Panc1 (cell line): ENCODE results near the gene PTPN4. TPM values are rescaled to one million over a fixed set of nuclear protein-coding genes. Genes with fewer than 3 reads are reported as not detected.

ENCODE experiments used
- ATAC-seq: fragments of 200-7000 bp; cut with Tn5 transposase; 2 replicates; pipeline ENCODE4 v1.9.1; 2020; ENCODE audit warnings: mild to moderate bottlenecking, moderate library complexity
- BruUV-seq: library from RNA; stranded (reverse); fragments of 400-500 nt; replicated peaks from 2 replicates; lab custom pipeline; 2021; lab: Mats Ljungman, UMichigan
- CTCF ChIA-PET: fragments of 300-600 bp; sonication (Branson Sonifier 250); formaldehyde crosslinking; loops from one replicate; lab custom pipeline; 2022; ENCODE audit warnings: antibody characterized with exemption; lab: Charles Lee
- POLR2A ChIA-PET: fragments of 300-600 bp; sonication (Branson Sonifier 250); formaldehyde crosslinking; loops from one replicate; lab custom pipeline; 2022; ENCODE audit warnings: antibody characterized with exemption; lab: Charles Lee
- DNase-seq: peaks from one replicate; pipeline ENCODE4 v3.0.0-alpha.2; 2010; ENCODE audit warnings: low read depth, low spot score
- H3K27ac ChIP-seq: 2 replicates; pipeline ENCODE4 v1.5.1; 2011; ENCODE audit warnings: mild to moderate bottlenecking, low read length, inconsistent platforms
- H3K27me3 ChIP-seq: fragments of 200-500 bp; sonication (Bioruptor generic); 2 replicates; pipeline ENCODE4 v1.6.0; 2014; ENCODE audit warnings: low read length, inconsistent platforms; ENCODE audit not compliant: control insufficient read depth, insufficient read depth
- H3K36me3 ChIP-seq: fragments of 200-500 bp; sonication (Bioruptor generic); 2 replicates; pipeline ENCODE4 v1.5.1; 2014; ENCODE audit warnings: inconsistent platforms, mild to moderate bottlenecking, low read length, moderate library complexity; ENCODE audit not compliant: control insufficient read depth, insufficient read depth
- H3K4me1 ChIP-seq: 2 replicates; pipeline ENCODE4 v1.5.1; 2011; ENCODE audit warnings: inconsistent platforms, mild to moderate bottlenecking, low read length, moderate library complexity; ENCODE audit not compliant: control insufficient read depth, insufficient read depth
- H3K4me3 ChIP-seq, 2 experiments: 2 replicates each; pipeline ENCODE4 v1.5.1; 2011 to 2012; ENCODE audit warnings: low read depth in 2 of 2, low read length in 2 of 2, mild to moderate bottlenecking in 2 of 2, inconsistent platforms in 1 of 2, moderate library complexity in 1 of 2
- H3K9me3 ChIP-seq: fragments of 200-500 bp; sonication (Bioruptor generic); 2 replicates; pipeline ENCODE4 v1.5.1; 2014; ENCODE audit warnings: low read depth, mild to moderate bottlenecking, inconsistent platforms, low read length, moderate library complexity; ENCODE audit not compliant: control insufficient read depth, insufficient read depth
- POLR2AphosphoS5 ChIP-seq: IDR thresholded peaks from 2 replicates; pipeline ENCODE4 v1.6.1; 2012; ENCODE audit warnings: mild to moderate bottlenecking, low read depth, low read length, moderate library complexity
- SIN3A ChIP-seq: IDR thresholded peaks from 2 replicates; pipeline ENCODE4 v1.6.1; 2012; ENCODE audit warnings: low read depth, mild to moderate bottlenecking, low read length, moderate library complexity, borderline replicate concordance; ENCODE audit not compliant: insufficient read depth
- TCF7L2 ChIP-seq: IDR thresholded peaks from 2 replicates; pipeline ENCODE4 v1.6.1; 2011; ENCODE audit warnings: mild to moderate bottlenecking, low read depth, low read length, inconsistent platforms
- in situ Hi-C: cut with HindIII; loops from 2 replicates; pipeline ENCODE4 v1.10.0; 2016; ENCODE audit warnings: low sequenced_read_pairs, low pct_unique_long_range_greater_than_20kb
- intact Hi-C: fragments of 100-400 bp; cut with micrococcal nuclease; formaldehyde crosslinking; loops from one replicate; pipeline ENCODE4 v1.10.0; 2022; ENCODE audit not compliant: unreplicated experiment
- total RNA-seq: library from RNA; stranded (reverse); gene quantifications from one replicate; pipeline ENCODE4 v1.2.1, GENCODE V29; 2021; ENCODE audit not compliant: unreplicated experiment
- TF ChIP-seq, protein P1 (sequence below): fragments of 450-650 bp; IDR thresholded peaks from 2 replicates; pipeline ENCODE4 v1.5.1; 2017; ENCODE audit warnings: mild to moderate bottlenecking
- TF ChIP-seq, protein P2 (sequence below), 2 experiments: IDR thresholded peaks; 2 replicates each; pipeline ENCODE4 v1.6.1; 2011 to 2012; ENCODE audit warnings: low read depth in 2 of 2, control low read depth in 1 of 2, low read length in 1 of 2, mild to moderate bottlenecking in 1 of 2, moderate library complexity in 1 of 2; ENCODE audit not compliant: insufficient read depth in 1 of 2

Gene PTPN4
- total RNA-seq, 1 experiment from 2014 or later, result 45.9 TPM

DNA sequence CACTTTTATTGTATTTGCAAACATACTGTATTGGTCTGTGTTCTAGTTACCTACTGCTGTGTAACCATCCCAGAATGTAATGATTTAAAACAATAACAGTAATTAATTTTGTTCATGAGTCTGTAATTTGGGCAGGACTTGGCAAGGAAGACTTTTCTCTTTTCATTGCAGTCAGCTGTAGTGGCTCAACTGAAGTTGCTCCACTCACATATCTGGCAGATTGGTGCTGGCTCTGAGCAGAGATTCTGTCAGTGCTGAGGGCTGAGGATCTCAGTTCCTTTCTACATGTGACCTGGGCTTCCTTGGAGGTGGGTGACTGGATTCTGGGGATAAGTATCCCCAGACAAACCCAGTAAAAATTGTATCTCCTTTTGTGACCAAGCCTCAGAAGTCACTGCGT lies 26.6 kb downstream of the PTPN4 start:
- Histone ChIP-seq H3K4me3 (no peak overlapping the region), H3K4me1 (no peaks in the 10 kb centered on the region), H3K27ac (no peak overlapping the region), H3K27me3 (no peaks in the 10 kb centered on the region), H3K9me3 (peaks cover 13% of the 10 kb centered on the region), H3K36me3 (no peaks in the 10 kb centered on the region)
- POLR2A ChIA-PET, result no interaction called here
- BruUV-seq, result no TSS peak
- in situ Hi-C loops, result no loop called here
- intact Hi-C loops, result no loop called here
- no peak for ATAC-seq
- CTCF ChIA-PET, result no interaction called here
- no peak for DNase-seq
- no peak for TF ChIP-seq TCF7L2
- TF ChIP-seq, protein P1, sequence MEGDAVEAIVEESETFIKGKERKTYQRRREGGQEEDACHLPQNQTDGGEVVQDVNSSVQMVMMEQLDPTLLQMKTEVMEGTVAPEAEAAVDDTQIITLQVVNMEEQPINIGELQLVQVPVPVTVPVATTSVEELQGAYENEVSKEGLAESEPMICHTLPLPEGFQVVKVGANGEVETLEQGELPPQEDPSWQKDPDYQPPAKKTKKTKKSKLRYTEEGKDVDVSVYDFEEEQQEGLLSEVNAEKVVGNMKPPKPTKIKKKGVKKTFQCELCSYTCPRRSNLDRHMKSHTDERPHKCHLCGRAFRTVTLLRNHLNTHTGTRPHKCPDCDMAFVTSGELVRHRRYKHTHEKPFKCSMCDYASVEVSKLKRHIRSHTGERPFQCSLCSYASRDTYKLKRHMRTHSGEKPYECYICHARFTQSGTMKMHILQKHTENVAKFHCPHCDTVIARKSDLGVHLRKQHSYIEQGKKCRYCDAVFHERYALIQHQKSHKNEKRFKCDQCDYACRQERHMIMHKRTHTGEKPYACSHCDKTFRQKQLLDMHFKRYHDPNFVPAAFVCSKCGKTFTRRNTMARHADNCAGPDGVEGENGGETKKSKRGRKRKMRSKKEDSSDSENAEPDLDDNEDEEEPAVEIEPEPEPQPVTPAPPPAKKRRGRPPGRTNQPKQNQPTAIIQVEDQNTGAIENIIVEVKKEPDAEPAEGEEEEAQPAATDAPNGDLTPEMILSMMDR, result no peak
- TF ChIP-seq POLR2AphosphoS5, result no peak

DNA sequence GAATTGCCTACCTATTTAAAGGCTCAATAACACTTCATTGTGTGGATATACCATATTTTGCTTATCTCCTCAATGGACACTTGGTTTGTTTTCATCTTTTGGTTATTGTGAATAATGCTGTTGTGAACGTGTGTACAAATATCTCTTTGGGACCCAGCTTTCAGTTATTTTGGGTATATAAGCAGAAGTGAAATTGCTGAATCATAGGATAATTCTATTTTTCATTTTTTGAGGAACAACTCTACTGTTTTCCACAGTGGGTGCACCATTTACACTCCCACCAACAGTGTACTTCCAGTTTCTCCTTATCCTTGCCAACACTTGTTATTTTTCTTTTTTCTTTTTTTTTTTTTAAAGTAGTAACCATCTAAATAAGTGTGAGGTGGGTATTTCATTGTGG lies 29.0 kb downstream of the PTPN4 start:
- TF ChIP-seq, protein P2, sequence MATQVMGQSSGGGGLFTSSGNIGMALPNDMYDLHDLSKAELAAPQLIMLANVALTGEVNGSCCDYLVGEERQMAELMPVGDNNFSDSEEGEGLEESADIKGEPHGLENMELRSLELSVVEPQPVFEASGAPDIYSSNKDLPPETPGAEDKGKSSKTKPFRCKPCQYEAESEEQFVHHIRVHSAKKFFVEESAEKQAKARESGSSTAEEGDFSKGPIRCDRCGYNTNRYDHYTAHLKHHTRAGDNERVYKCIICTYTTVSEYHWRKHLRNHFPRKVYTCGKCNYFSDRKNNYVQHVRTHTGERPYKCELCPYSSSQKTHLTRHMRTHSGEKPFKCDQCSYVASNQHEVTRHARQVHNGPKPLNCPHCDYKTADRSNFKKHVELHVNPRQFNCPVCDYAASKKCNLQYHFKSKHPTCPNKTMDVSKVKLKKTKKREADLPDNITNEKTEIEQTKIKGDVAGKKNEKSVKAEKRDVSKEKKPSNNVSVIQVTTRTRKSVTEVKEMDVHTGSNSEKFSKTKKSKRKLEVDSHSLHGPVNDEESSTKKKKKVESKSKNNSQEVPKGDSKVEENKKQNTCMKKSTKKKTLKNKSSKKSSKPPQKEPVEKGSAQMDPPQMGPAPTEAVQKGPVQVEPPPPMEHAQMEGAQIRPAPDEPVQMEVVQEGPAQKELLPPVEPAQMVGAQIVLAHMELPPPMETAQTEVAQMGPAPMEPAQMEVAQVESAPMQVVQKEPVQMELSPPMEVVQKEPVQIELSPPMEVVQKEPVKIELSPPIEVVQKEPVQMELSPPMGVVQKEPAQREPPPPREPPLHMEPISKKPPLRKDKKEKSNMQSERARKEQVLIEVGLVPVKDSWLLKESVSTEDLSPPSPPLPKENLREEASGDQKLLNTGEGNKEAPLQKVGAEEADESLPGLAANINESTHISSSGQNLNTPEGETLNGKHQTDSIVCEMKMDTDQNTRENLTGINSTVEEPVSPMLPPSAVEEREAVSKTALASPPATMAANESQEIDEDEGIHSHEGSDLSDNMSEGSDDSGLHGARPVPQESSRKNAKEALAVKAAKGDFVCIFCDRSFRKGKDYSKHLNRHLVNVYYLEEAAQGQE (IDR thresholded peaks at IDR 0.05; ENCODE audit: insufficient read depth in 1 of 2, low read depth in 2 of 2, low read length in 1 of 2), result no peak
- TF ChIP-seq, protein P1, result no peak

DNA sequence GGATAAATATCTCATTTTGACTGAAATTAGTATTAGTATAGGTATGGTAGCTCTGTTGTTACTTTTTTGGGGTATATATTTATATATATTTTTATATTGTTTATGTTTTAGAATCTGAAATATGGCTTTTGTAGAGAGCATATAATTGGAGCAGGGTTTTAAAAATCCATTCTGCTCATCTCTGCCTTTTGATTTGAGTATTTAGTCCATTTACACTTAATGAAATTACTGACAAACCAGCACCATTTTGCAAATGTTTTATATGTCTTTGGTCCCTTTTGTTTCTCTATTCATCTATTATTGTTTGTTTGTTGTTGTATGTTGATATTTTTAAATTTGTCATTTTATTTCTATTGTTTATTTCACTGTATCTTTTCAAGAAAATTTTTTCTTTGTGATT lies 30.7 kb downstream of the PTPN4 start:
- no TSS peak for BruUV-seq
- H3K4me3 ChIP-seq, result no peak overlapping the region
- DNase-seq (no peak), ATAC-seq (no peak)
- no peak for TF ChIP-seq POLR2AphosphoS5
- TF ChIP-seq TCF7L2, result no peak
- TF ChIP-seq, protein P2 (IDR thresholded peaks at IDR 0.05; ENCODE audit: insufficient read depth in 1 of 2, low read depth in 2 of 2, low read length in 1 of 2), result no peak
- TF ChIP-seq SIN3A, result no peak
- TF ChIP-seq, protein P1, result no peak
- H3K36me3 ChIP-seq, result no peaks in the 10 kb centered on the region
- no peaks in the 10 kb centered on the region for H3K4me1 ChIP-seq
- H3K27ac ChIP-seq, result no peak overlapping the region
- no peaks in the 10 kb centered on the region for H3K27me3 ChIP-seq
- peaks cover 26% of the 10 kb centered on the region for H3K9me3 ChIP-seq
- intact Hi-C loops, result no loop called here
- in situ Hi-C loops, result no loop called here
- ChIA-PET CTCF (no interaction called here), POLR2A (no interaction called here)

More for the DNA sequence above, 29.0 kb downstream of the PTPN4 start:
- Histone ChIP-seq H3K4me1 (no peaks in the 10 kb centered on the region), H3K4me3 (no peak overlapping the region), H3K9me3 (peaks cover 26% of the 10 kb centered on the region), H3K36me3 (no peaks in the 10 kb centered on the region), H3K27me3 (no peaks in the 10 kb centered on the region), H3K27ac (no peak overlapping the region)
- ChIA-PET POLR2A (no interaction called here), CTCF (no interaction called here)
- BruUV-seq, result no TSS peak
- DNase-seq (no peak), ATAC-seq (no peak)
- in situ Hi-C loops (no loop called here), intact Hi-C loops (no loop called here)
